ENCODE data around the gene OR1F1.

OR1F1 gene

DNA sequence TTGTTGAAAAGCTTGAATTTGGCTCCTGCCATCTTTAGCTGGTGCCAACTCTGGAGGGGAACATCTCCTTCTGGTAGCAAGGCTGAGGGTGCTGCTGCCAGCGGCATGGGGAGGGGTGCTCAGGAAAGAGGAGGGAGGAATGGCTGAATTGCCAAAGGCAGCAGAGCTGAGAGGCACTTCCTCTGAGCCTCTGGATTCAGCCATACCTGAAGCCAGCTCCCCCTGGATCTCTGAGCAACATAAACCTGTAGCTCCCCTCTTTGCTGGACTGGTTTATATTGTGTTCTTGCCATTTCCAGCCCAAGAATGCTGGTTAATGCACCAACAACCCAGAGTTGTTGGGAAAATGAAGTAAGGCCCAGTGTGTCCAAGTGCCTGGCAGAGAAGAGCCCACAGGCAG, 61.0 kb downstream of the OR1F1 start:
- no peak for DNase-seq (ENCODE audit: low read depth)

DNA sequence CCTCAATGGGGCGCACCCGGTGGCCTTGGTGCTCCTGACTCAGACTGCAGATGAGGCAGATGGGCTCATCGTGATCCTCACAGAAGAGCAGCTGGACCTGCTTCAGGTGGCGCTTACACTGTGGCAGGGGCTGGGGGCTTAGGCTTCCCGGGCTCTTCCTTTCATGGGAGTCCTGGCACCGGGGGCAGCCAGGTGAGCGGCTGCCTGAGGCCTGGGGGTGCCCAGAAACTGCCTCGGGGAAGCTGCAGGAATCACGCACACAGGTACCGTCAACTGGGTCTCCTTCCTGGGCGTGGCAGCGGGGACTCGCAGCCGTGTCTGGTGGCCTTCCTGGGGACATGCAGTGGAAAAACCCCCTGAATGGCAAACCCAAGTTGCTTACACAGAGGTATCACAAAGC, 61.4 kb downstream of the OR1F1 start:
- DNase-seq (ENCODE audit: low read depth): no peak

DNA sequence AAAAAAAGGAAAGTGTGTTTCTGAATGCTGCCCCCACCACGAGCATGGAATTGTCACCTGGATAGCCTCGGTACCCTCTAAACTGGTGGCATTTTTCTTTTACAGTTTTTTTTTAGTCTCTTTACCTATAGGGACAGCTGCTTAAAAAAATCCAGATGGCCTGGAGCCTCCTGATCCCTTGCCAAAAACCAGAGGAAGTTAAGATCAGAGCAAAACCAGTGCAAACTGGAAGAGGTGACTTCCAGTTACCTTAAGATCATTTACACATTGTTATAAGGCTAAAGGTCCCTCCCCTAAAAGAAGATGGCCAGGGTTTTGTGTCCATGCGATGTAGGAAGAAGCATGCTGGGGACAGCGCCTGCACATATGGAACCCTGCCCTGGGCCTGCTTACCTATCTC, 65.0 kb downstream of the OR1F1 start:
- no peak for DNase-seq (ENCODE audit: low read depth)

DNA sequence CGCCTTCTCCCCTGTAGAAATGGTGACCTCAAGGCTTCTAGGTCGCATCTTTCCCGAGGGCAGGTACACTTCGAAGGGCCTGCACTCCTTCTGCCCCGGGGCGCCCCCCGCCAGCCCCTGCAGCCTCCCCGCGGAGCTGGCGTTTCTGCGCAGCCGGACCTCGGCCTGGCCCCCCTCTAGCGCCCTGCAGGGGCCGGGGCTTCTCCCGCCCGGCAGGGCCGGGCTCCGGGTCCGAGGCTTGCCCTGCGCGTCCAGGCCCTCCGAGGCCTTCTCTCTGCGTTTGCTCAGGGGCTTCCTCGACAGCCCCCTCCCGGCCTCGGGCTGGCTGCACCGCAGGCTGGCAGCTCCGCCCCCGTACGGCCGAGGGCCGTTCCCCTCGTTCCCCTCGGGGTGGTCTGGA, 66.3 kb downstream of the OR1F1 start:
- DNase-seq (ENCODE audit: low read depth): no peak
